ENCODE data around the gene PARS2. TPM values are rescaled to one million over a fixed set of nuclear protein-coding genes. Genes with fewer than 3 reads are reported as not detected.

The PARS2 gene
- total and polyA plus RNA-seq, 2 experiments from 2014 or later = 5.9 to 13.6 TPM

DNA sequence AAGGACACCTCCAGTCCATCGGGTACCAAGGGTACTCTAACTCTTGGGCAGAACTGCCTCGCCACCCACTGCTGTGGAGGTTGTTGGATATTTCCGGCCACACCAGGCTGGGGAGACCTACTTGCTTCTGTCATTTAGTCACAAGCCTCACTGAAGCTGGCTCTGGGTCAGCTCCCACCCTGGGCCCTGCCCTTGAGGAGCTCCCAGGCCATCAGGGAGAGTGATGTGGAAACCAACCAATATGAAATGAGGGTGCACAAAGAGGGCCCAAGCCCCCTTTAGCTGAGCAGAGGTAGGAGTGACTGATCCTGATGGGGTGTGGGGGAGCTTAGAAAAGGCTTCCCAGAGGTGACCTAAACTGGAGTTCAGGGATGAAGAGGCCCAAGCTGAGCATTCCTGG, 19.6 kb downstream of the PARS2 start:
- Mint-ChIP-seq H3K27me3 (ENCODE audit: insufficient read depth, low read depth, poor library complexity) (peaks cover 10% of the 10 kb centered on the region), H3K4me1 (peaks cover 2% of the 10 kb centered on the region; the same call in 2 of the 3 replicates), H3K27ac (no peak overlapping the region), H3K36me3 (ENCODE audit: low read depth) (peaks cover 24% of the 10 kb centered on the region), H3K4me3 (no peak overlapping the region), H3K9me3 (peaks cover 2% of the 10 kb centered on the region; the same call in 1 of the 3 replicates)
- no peak for DNase-seq (ENCODE audit: low spot score)
- Histone ChIP-seq H3K4me1 (ENCODE audit: insufficient read depth) (no peaks in the 10 kb centered on the region), H3K27me3 (ENCODE audit: insufficient read depth) (no peaks in the 10 kb centered on the region), H3K79me2 (replicated peaks; ENCODE audit: insufficient read depth) (no peaks in the 10 kb centered on the region), H3K4me3 (no peak overlapping the region), H3K27ac (ENCODE audit: low read depth) (no peak overlapping the region), H2AFZ (no peak overlapping the region), H4K20me1 (replicated peaks; ENCODE audit: insufficient read depth) (no peaks in the 10 kb centered on the region; the same call in 1 of the 2 replicates), H3F3A (replicated peaks; ENCODE audit: low read depth) (no peaks in the 10 kb centered on the region), H3K4me2 (no peak overlapping the region), H3K36me3 (ENCODE audit: insufficient read depth) (peaks cover 5% of the 10 kb centered on the region), H3K9me2 (ENCODE audit: insufficient read depth) (no peaks in the 10 kb centered on the region)
- no peak for ATAC-seq
- TF ChIP-seq ETS1 (IDR thresholded peaks at IDR 0.05) = no peak
- no peak for TF ChIP-seq STAT1 (IDR thresholded peaks at IDR 0.05; ENCODE audit: unreplicated experiment)
- no peak for TF ChIP-seq EZH2 (IDR thresholded peaks at IDR 0.05; ENCODE audit: low read depth, unreplicated experiment)
- TF ChIP-seq EZH2phosphoT487 (IDR thresholded peaks at IDR 0.05; ENCODE audit: unreplicated experiment) = no peak
- TF ChIP-seq JUNB (IDR thresholded peaks at IDR 0.05; ENCODE audit: unreplicated experiment) = no peak
- no peak for TF ChIP-seq CREB1 (CRISPR knock-in tag; IDR thresholded peaks at IDR 0.05; ENCODE audit: low read depth)
- TF ChIP-seq, protein P1, sequence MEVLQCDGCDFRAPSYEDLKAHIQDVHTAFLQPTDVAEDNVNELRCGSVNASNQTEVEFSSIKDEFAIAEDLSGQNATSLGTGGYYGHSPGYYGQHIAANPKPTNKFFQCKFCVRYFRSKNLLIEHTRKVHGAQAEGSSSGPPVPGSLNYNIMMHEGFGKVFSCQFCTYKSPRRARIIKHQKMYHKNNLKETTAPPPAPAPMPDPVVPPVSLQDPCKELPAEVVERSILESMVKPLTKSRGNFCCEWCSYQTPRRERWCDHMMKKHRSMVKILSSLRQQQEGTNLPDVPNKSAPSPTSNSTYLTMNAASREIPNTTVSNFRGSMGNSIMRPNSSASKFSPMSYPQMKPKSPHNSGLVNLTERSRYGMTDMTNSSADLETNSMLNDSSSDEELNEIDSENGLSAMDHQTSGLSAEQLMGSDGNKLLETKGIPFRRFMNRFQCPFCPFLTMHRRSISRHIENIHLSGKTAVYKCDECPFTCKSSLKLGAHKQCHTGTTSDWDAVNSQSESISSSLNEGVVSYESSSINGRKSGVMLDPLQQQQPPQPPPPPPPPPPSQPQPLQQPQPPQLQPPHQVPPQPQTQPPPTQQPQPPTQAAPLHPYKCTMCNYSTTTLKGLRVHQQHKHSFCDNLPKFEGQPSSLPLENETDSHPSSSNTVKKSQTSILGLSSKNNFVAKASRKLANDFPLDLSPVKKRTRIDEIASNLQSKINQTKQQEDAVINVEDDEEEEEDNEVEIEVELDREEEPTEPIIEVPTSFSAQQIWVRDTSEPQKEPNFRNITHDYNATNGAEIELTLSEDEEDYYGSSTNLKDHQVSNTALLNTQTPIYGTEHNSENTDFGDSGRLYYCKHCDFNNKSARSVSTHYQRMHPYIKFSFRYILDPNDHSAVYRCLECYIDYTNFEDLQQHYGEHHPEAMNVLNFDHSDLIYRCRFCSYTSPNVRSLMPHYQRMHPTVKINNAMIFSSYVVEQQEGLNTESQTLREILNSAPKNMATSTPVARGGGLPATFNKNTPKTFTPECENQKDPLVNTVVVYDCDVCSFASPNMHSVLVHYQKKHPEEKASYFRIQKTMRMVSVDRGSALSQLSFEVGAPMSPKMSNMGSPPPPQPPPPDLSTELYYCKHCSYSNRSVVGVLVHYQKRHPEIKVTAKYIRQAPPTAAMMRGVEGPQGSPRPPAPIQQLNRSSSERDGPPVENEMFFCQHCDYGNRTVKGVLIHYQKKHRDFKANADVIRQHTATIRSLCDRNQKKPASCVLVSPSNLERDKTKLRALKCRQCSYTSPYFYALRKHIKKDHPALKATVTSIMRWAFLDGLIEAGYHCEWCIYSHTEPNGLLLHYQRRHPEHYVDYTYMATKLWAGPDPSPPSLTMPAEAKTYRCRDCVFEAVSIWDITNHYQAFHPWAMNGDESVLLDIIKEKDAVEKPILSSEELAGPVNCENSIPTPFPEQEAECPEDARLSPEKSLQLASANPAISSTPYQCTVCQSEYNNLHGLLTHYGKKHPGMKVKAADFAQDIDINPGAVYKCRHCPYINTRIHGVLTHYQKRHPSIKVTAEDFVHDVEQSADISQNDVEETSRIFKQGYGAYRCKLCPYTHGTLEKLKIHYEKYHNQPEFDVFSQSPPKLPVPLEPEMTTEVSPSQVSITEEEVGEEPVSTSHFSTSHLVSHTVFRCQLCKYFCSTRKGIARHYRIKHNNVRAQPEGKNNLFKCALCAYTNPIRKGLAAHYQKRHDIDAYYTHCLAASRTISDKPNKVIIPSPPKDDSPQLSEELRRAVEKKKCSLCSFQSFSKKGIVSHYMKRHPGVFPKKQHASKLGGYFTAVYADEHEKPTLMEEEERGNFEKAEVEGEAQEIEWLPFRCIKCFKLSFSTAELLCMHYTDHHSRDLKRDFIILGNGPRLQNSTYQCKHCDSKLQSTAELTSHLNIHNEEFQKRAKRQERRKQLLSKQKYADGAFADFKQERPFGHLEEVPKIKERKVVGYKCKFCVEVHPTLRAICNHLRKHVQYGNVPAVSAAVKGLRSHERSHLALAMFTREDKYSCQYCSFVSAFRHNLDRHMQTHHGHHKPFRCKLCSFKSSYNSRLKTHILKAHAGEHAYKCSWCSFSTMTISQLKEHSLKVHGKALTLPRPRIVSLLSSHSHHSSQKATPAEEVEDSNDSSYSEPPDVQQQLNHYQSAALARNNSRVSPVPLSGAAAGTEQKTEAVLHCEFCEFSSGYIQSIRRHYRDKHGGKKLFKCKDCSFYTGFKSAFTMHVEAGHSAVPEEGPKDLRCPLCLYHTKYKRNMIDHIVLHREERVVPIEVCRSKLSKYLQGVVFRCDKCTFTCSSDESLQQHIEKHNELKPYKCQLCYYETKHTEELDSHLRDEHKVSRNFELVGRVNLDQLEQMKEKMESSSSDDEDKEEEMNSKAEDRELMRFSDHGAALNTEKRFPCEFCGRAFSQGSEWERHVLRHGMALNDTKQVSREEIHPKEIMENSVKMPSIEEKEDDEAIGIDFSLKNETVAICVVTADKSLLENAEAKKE (CRISPR knock-in tag; IDR thresholded peaks at IDR 0.05) = no peak
- no peak for TF ChIP-seq ZNF114 (CRISPR knock-in tag; IDR thresholded peaks at IDR 0.05)
- no peak for TF ChIP-seq POLR2AphosphoS5 (IDR thresholded peaks at IDR 0.05; ENCODE audit: low read depth)
- TF ChIP-seq NANOG (IDR thresholded peaks at IDR 0.05; ENCODE audit: borderline replicate concordance) = no peak
- TF ChIP-seq ZNF331 (CRISPR knock-in tag; IDR thresholded peaks at IDR 0.05; ENCODE audit: low read depth) = no peak

Measured in GM23338 (cell line).